HEK293T (cell line): ENCODE data around the gene MFRP.

Experiments used
- CTCF ChIA-PET: fragments of 350-600 bp; formaldehyde crosslinking; extraction: SDS; loops from one replicate; lab custom pipeline; 2021; ENCODE audit warnings: antibody characterized with exemption, inconsistent platforms; lab: Yijun Ruan, JAX
- POLR2A ChIA-PET: fragments of 350-600 bp; formaldehyde crosslinking; extraction: SDS; loops from one replicate; lab custom pipeline; 2020; ENCODE audit warnings: antibody characterized with exemption, inconsistent platforms; lab: Yijun Ruan, JAX
- DNase-seq: peaks from one replicate; pipeline ENCODE4 v3.0.0; 2012; ENCODE audit warnings: mixed read lengths; ENCODE audit errors: extremely low spot score
- ARNT ChIP-seq: fragments of 450-650 bp; IDR thresholded peaks from 2 replicates; pipeline ENCODE4 v1.6.1; 2017; ENCODE audit warnings: mild to moderate bottlenecking
- BHLHE40 ChIP-seq: fragments of 450-650 bp; IDR thresholded peaks from 2 replicates; pipeline ENCODE4 v1.6.1; 2016; ENCODE audit warnings: mild to moderate bottlenecking, moderate library complexity, borderline replicate concordance
- CTBP1 ChIP-seq: fragments of 450-650 bp; IDR thresholded peaks from 2 replicates; pipeline ENCODE4 v1.6.1; 2016; ENCODE audit warnings: borderline replicate concordance
- ELF4 ChIP-seq: fragments of 450-650 bp; IDR thresholded peaks from 2 replicates; pipeline ENCODE4 v1.6.1; 2017; ENCODE audit warnings: antibody characterized with exemption
- FOXA1 ChIP-seq: fragments of 450-650 bp; IDR thresholded peaks from 2 replicates; pipeline ENCODE4 v1.6.1; 2016; ENCODE audit warnings: mild to moderate bottlenecking
- FOXK2 ChIP-seq: fragments of 450-650 bp; IDR thresholded peaks from 2 replicates; pipeline ENCODE4 v1.6.1; 2016; ENCODE audit warnings: mild to moderate bottlenecking
- FOXM1 ChIP-seq: fragments of 450-650 bp; IDR thresholded peaks from 2 replicates; pipeline ENCODE4 v1.6.1; 2017; ENCODE audit warnings: mild to moderate bottlenecking, borderline replicate concordance
- HDGF ChIP-seq: fragments of 450-650 bp; IDR thresholded peaks from 2 replicates; pipeline ENCODE4 v1.6.1; 2017; ENCODE audit warnings: antibody characterized with exemption, borderline replicate concordance
- L3MBTL2 ChIP-seq: fragments of 450-650 bp; conservative IDR thresholded peaks from 2 replicates; pipeline ENCODE4 v1.6.1; 2016; ENCODE audit warnings: mild to moderate bottlenecking
- LEF1 ChIP-seq: fragments of 450-650 bp; IDR thresholded peaks from 2 replicates; pipeline ENCODE4 v1.6.1; 2017; ENCODE audit warnings: mild to moderate bottlenecking, borderline replicate concordance
- NFRKB ChIP-seq: fragments of 450-650 bp; IDR thresholded peaks from 2 replicates; pipeline ENCODE4 v1.6.1; 2016; ENCODE audit warnings: mild to moderate bottlenecking, moderate library complexity
- PKNOX1 ChIP-seq: fragments of 450-650 bp; IDR thresholded peaks from 2 replicates; pipeline ENCODE4 v1.6.1; 2016
- SP1 ChIP-seq: fragments of 450-650 bp; IDR thresholded peaks from 2 replicates; pipeline ENCODE4 v1.6.1; 2017
- SUZ12 ChIP-seq: fragments of 450-650 bp; IDR thresholded peaks from 2 replicates; pipeline ENCODE4 v1.6.1; 2016; ENCODE audit warnings: mild to moderate bottlenecking
- TARDBP ChIP-seq: fragments of 450-650 bp; IDR thresholded peaks from 2 replicates; pipeline ENCODE4 v1.6.1; 2016
- ZNF384 ChIP-seq: fragments of 450-650 bp; IDR thresholded peaks from 2 replicates; pipeline ENCODE4 v1.6.1; 2016

Gene MFRP

DNA sequence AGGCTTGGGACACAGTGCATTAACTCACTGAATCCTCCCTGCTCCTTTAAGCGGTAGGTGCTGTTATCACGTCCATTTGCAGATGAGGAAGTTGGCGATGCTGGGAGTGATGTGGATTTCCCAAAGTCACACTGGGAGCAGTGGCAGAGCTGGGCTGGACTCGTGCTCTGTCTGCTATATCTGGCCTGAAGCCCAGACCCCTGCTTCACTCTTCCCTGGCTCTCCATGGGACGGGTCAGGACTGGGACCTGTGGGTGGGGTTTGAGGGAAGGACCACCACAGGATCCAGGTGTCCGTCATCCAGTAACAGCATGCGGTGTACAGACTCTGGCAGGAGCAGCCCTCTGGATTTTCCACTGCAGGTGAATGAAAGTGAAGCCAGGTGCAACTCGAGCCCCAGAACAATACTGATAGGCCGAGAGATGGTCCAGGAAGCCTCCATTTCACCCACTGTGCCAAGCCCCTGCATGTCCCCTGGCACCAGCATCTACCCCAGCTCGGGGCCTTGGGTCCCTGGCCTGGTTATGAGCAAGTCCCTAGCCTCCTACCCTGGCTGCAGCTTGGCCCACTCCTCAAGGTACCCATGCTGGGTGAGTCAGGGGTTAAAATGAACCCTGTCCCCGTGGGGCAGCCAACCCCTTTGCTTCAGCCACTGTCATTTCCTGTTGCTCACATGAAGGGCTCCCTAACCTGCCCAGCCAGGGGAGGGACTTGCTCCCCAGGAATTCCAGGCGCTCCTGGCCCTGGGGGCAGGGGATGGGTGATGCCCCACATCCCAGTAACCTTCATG lies 30.8 kb upstream of the MFRP start:
- no peak for DNase-seq
- no peak for TF ChIP-seq NFRKB
- TF ChIP-seq ARNT, result no peak
- TF ChIP-seq L3MBTL2, result no peak
- no peak for TF ChIP-seq HDGF
- TF ChIP-seq ZNF384, result no peak
- TF ChIP-seq TARDBP, result no peak
- no peak for TF ChIP-seq FOXA1
- no peak for TF ChIP-seq ELF4
- TF ChIP-seq FOXK2, result no peak
- no peak for TF ChIP-seq FOXM1
- no peak for TF ChIP-seq PKNOX1
- TF ChIP-seq SP1, result no peak
- no peak for TF ChIP-seq SUZ12
- TF ChIP-seq LEF1, result no peak
- no peak for TF ChIP-seq BHLHE40
- no peak for TF ChIP-seq CTBP1
- ChIA-PET CTCF (interaction anchor here (0.6 to 2.0 kb wide), 5 partner anchors 37 to 140 kb away, joined by 3 to 7 read pairs (median 3); no protein-coding TSS in a partner anchor), POLR2A (no interaction called here)

DNA sequence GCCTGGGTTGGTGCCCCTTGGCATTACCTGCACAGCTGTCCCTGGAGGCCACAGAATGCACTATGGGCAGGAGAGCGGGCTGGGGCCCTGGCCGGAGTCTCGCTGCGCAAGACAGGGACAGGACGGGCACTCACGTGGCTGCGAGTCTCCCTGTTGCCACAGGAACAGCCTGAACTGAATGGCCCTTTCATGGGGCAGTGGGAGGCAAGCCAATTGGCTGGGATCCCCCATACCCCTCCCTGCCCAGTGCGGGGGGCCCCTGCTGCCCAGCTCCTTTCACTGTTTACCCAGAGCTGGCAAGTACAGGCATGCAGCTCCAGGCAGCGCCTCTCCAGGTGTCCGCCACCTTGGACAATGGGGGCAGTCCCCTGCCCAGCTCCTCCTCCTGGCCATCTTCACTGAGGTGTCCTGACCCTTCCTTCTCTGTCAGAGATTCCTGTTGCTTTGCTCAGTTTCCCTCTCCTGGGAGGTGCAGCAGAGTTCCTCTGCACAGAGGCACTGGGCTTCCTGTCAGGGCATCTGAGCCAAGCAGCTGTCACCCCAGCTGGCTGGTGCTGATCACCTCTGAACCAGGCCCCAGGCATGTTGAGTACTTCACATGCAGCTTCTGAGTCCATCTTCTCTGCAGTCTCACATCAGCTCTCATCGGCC lies 29.8 kb upstream of the MFRP start:
- TF ChIP-seq FOXK2, result no peak

GRCh38 chr11:119375337-119376196 lies 29.1 kb upstream of the MFRP start:
- ChIA-PET CTCF (interaction anchor here (0.5 to 3.5 kb wide), 8 partner anchors 9 to 643 kb away, joined by 3 to 21 read pairs (median 4); partner anchors contain the start of gene MCAM), POLR2A (no interaction called here)
- TF ChIP-seq SP1, result no peak
- TF ChIP-seq CTBP1, result no peak
- no peak for TF ChIP-seq TARDBP
- TF ChIP-seq LEF1, result no peak
- TF ChIP-seq SUZ12, result no peak
- TF ChIP-seq HDGF, result no peak
- no peak for TF ChIP-seq FOXK2
- TF ChIP-seq BHLHE40, result no peak
- DNase-seq, result no peak

More for the DNA sequence above, 29.8 kb upstream of the MFRP start:
- ChIA-PET POLR2A (no interaction called here), CTCF (interaction anchor here (0.6 to 3.5 kb wide), 9 partner anchors 15 to 139 kb away, joined by 3 to 21 read pairs (median 3); partner anchors contain the start of gene MCAM)
- no peak for DNase-seq

GRCh38 chr11:119374632-119375336 lies 28.3 kb upstream of the MFRP start:
- TF ChIP-seq FOXM1, result no peak
- no peak for TF ChIP-seq SP1
- TF ChIP-seq ZNF384, result no peak
- no peak for TF ChIP-seq PKNOX1
- no peak for TF ChIP-seq NFRKB
- no peak for TF ChIP-seq CTBP1
- no peak for TF ChIP-seq BHLHE40
- TF ChIP-seq ARNT, result no peak
- TF ChIP-seq ELF4, result no peak
- no peak for TF ChIP-seq SUZ12
- TF ChIP-seq TARDBP, result no peak
- no peak for TF ChIP-seq L3MBTL2
- ChIA-PET POLR2A (interaction anchor here (0.9 to 1.6 kb wide), 3 partner anchors 37 to 58 kb away, joined by 3 to 5 read pairs (median 4); partner anchors contain the start of gene MCAM), CTCF (interaction anchor here (0.5 to 3.5 kb wide), 14 partner anchors 10 to 643 kb away, joined by 3 to 21 read pairs (median 4); no protein-coding TSS in a partner anchor)
- DNase-seq, result no peak

- peak; percentile 78 for DNase-seq
- TF ChIP-seq ELF4 (no peak), TARDBP (no peak), HDGF (no peak), FOXA1 (no peak), FOXK2 (no peak), LEF1 (no peak), PKNOX1 (no peak), NFRKB (no peak), SP1 (no peak), ARNT (no peak), SUZ12 (no peak), FOXM1 (no peak), ZNF384 (no peak)
- POLR2A ChIA-PET, result interaction anchor here (0.9 to 1.6 kb wide), 3 partner anchors 36 to 57 kb away, joined by 3 to 5 read pairs (median 4); partner anchors contain the start of gene MCAM
- CTCF ChIA-PET, result interaction anchor here (0.5 to 3.5 kb wide), 12 partner anchors 9 to 223 kb away, joined by 3 to 21 read pairs (median 4); no protein-coding TSS in a partner anchor
Measured at GRCh38 chr11:119373921-119374631, 27.6 kb upstream of the MFRP start.
